ENCODE data around the gene CD4.
A peak's percentile ranks its signal among the peaks of the same experiment; 100 is the strongest.

The CD4 gene

DNA sequence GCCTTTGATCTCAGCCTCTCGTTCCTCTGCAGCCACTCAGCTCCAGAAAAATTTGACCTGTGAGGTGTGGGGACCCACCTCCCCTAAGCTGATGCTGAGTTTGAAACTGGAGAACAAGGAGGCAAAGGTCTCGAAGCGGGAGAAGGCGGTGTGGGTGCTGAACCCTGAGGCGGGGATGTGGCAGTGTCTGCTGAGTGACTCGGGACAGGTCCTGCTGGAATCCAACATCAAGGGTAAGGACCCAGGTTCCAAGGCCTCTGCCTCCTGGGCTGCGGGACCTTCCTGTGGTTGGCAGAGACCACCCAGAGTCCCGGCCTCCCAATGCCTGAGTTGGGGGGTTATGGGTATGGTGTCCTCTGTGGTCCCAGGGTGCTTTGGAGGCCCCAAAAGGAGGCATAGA, 27.8 kb downstream of the CD4 start:
- WGBS, 2 experiments (ENCODE audit: insufficient coverage in 2 of 2) = 95 to 100% methylated on average over 6 to 8 of the region's 8 CpGs
- Histone ChIP-seq H3K9me3 (ENCODE audit: control insufficient read depth, low read length) (no peaks in the 10 kb centered on the region), H3K4me1 (ENCODE audit: control insufficient read depth, insufficient read depth, low read length, poor library complexity, severe bottlenecking) (peaks cover 31% of the 10 kb centered on the region), H3K4me3 (ENCODE audit: extremely low read depth, insufficient read depth, low read length, poor library complexity, severe bottlenecking) (no peak overlapping the region), H3K36me3 (ENCODE audit: control insufficient read depth, insufficient read depth, low read length) (no peaks in the 10 kb centered on the region), H3K27ac (ENCODE audit: low read depth, low read length, severe bottlenecking) (no peak overlapping the region)

- 87 to 92% methylated on average over 18 to 20 of the region's 20 CpGs for WGBS, 2 experiments (ENCODE audit: insufficient coverage in 2 of 2)
- Histone ChIP-seq H3K36me3 (ENCODE audit: control insufficient read depth, insufficient read depth, low read length) (no peaks in the 10 kb centered on the region), H3K27ac (ENCODE audit: low read depth, low read length, severe bottlenecking) (no peak overlapping the region), H3K4me3 (ENCODE audit: extremely low read depth, insufficient read depth, low read length, poor library complexity, severe bottlenecking) (no peak overlapping the region), H3K9me3 (ENCODE audit: control insufficient read depth, low read length) (no peaks in the 10 kb centered on the region), H3K4me1 (ENCODE audit: control insufficient read depth, insufficient read depth, low read length, poor library complexity, severe bottlenecking) (peaks cover 35% of the 10 kb centered on the region)
Measured at GRCh38 chr12:6817662-6818157, 28.4 kb downstream of the CD4 start.

DNA sequence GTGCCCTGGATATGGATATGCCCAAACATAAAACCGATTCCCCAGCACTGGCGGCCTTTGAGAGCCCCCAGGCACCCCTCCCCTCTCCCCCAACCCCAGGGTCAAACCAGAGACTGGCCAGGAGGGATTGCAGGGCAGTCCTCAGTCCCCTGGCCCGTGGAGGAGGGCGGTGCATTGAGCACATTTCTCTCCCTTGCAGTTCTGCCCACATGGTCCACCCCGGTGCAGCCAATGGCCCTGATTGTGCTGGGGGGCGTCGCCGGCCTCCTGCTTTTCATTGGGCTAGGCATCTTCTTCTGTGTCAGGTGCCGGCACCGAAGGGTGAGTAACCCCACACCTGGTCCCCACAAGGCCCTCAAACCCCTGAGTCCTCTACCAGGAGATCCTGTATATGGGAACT, 28.9 kb downstream of the CD4 start:
- Histone ChIP-seq H3K4me3 (ENCODE audit: extremely low read depth, insufficient read depth, low read length, poor library complexity, severe bottlenecking) (no peak overlapping the region), H3K27ac (ENCODE audit: low read depth, low read length, severe bottlenecking) (peak overlapping the region; percentile 62), H3K4me1 (ENCODE audit: control insufficient read depth, insufficient read depth, low read length, poor library complexity, severe bottlenecking) (peaks cover 40% of the 10 kb centered on the region), H3K36me3 (ENCODE audit: control insufficient read depth, insufficient read depth, low read length) (no peaks in the 10 kb centered on the region), H3K9me3 (ENCODE audit: control insufficient read depth, low read length) (no peaks in the 10 kb centered on the region)
- 65 to 71% methylated on average over 8 to 10 of the region's 10 CpGs for WGBS, 2 experiments (ENCODE audit: insufficient coverage in 2 of 2)

DNA sequence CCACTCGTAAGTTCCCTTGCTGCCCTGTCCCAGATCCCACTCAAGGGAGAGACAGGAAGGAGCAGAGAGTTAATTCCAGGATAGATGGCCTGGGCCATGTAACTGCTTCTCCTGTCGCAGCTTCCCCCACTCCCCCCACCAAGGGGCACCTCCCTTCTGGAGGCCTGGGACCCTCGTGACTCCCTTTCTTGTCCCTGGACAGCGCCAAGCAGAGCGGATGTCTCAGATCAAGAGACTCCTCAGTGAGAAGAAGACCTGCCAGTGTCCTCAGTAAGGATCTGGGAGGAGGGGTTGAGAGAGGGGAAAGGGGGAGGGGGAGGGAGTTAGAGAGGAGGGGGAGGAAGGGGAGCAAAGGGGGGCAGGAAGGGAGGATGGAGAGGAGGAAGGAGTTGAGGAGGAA, 29.3 kb downstream of the CD4 start:
- H3K4me3 ChIP-seq (ENCODE audit: extremely low read depth, insufficient read depth, low read length, poor library complexity, severe bottlenecking) = no peak overlapping the region
- peaks cover 40% of the 10 kb centered on the region for H3K4me1 ChIP-seq (ENCODE audit: control insufficient read depth, insufficient read depth, low read length, poor library complexity, severe bottlenecking)
- H3K36me3 ChIP-seq (ENCODE audit: control insufficient read depth, insufficient read depth, low read length) = no peaks in the 10 kb centered on the region
- no peaks in the 10 kb centered on the region for H3K9me3 ChIP-seq (ENCODE audit: control insufficient read depth, low read length)
- peak overlapping the region; percentile 62 for H3K27ac ChIP-seq (ENCODE audit: low read depth, low read length, severe bottlenecking)
- 70 to 87% methylated on average over 2 to 4 of the region's 5 CpGs for WGBS, 2 experiments (ENCODE audit: insufficient coverage in 2 of 2)

- H3K4me3 ChIP-seq (ENCODE audit: extremely low read depth, insufficient read depth, low read length, poor library complexity, severe bottlenecking) = no peak overlapping the region
- H3K9me3 ChIP-seq (ENCODE audit: control insufficient read depth, low read length) = no peaks in the 10 kb centered on the region
- WGBS, 2 experiments (ENCODE audit: insufficient coverage in 2 of 2) = 78 to 86% methylated on average over 10 to 13 of the region's 13 CpGs
- peak overlapping the region; percentile 41 for H3K27ac ChIP-seq (ENCODE audit: low read depth, low read length, severe bottlenecking)
- H3K36me3 ChIP-seq (ENCODE audit: control insufficient read depth, insufficient read depth, low read length) = peaks cover 2% of the 10 kb centered on the region
- peaks cover 40% of the 10 kb centered on the region for H3K4me1 ChIP-seq (ENCODE audit: control insufficient read depth, insufficient read depth, low read length, poor library complexity, severe bottlenecking)
Measured at GRCh38 chr12:6819106-6820030, 30.0 kb downstream of the CD4 start.

- Histone ChIP-seq H3K36me3 (ENCODE audit: control insufficient read depth, insufficient read depth, low read length) (peaks cover 4% of the 10 kb centered on the region), H3K9me3 (ENCODE audit: control insufficient read depth, low read length) (no peaks in the 10 kb centered on the region), H3K27ac (ENCODE audit: low read depth, low read length, severe bottlenecking) (peak overlapping the region; percentile 10), H3K4me3 (ENCODE audit: extremely low read depth, insufficient read depth, low read length, poor library complexity, severe bottlenecking) (peak overlapping the region; percentile 40), H3K4me1 (ENCODE audit: control insufficient read depth, insufficient read depth, low read length, poor library complexity, severe bottlenecking) (peaks cover 40% of the 10 kb centered on the region)
- WGBS, 2 experiments (ENCODE audit: insufficient coverage in 2 of 2) = 73% methylated on average over 2 to 4 of the region's 5 CpGs
Measured at GRCh38 chr12:6820166-6820565, 30.8 kb downstream of the CD4 start.

GRCh38 chr12:6821591-6822425, 32.5 kb downstream of the CD4 start, which contains the start of gene GPR162:
Gene GPR162 (plus strand): TSS chr12:6821821. CDS start chr12:6823899, 2,078 bp downstream.
- Histone ChIP-seq H3K4me1 (ENCODE audit: control insufficient read depth, insufficient read depth, low read length, poor library complexity, severe bottlenecking) (peaks cover 41% of the 10 kb centered on the region), H3K9me3 (ENCODE audit: control insufficient read depth, low read length) (no peaks in the 10 kb centered on the region), H3K4me3 (ENCODE audit: extremely low read depth, insufficient read depth, low read length, poor library complexity, severe bottlenecking) (peak within 1 kb of the TSS; percentile 40), H3K27ac (ENCODE audit: low read depth, low read length, severe bottlenecking) (peak within 1 kb of the TSS; percentile 72), H3K36me3 (ENCODE audit: control insufficient read depth, insufficient read depth, low read length) (peaks cover 13% of the 10 kb centered on the region)
- WGBS, 2 experiments (ENCODE audit: insufficient coverage in 2 of 2) = 0% methylated on average over 10 to 12 of the region's 28 CpGs

DNA sequence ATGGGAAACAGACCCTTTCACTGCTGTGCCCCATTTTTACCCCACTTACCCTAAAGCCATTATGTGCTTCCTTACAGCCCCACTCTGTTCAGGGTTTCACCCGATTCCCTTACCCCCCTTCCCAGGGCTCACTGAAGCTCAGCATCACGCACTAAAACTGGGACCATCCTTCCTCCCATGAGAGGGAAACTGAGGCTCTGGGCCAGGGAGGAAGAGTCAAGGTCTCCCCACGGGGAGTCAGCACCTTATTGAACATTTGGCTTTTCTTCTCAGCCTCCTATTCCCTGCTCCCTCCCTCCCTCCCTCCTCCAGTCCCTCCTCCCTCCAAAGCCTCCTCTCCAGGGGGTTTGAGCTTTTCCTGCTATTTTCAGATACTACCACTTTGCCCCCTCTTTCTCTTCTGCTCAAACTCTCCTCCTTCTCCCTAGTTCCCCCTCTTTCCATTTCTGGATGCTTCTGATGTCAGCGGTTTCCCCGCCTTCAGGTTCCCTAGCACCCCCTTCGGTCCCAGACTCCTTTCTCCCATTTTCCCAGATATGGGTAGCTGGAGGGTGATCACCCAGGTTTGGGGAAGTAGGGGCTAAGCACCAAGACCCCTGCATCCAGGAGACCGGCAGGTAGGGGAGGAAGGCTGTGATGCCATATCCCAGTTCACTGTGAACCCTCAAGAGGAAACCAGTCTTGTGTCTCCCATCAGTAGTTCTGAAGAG, 33.3 kb downstream of the CD4 start:
- Histone ChIP-seq H3K36me3 (ENCODE audit: control insufficient read depth, insufficient read depth, low read length) (peaks cover 14% of the 10 kb centered on the region), H3K4me1 (ENCODE audit: control insufficient read depth, insufficient read depth, low read length, poor library complexity, severe bottlenecking) (peaks cover 48% of the 10 kb centered on the region), H3K9me3 (ENCODE audit: control insufficient read depth, low read length) (no peaks in the 10 kb centered on the region), H3K4me3 (ENCODE audit: extremely low read depth, insufficient read depth, low read length, poor library complexity, severe bottlenecking) (peak overlapping the region; percentile 40), H3K27ac (ENCODE audit: low read depth, low read length, severe bottlenecking) (no peak overlapping the region)
- 30 to 41% methylated on average over 2 to 4 of the region's 7 CpGs for WGBS, 2 experiments (ENCODE audit: insufficient coverage in 2 of 2)

DNA sequence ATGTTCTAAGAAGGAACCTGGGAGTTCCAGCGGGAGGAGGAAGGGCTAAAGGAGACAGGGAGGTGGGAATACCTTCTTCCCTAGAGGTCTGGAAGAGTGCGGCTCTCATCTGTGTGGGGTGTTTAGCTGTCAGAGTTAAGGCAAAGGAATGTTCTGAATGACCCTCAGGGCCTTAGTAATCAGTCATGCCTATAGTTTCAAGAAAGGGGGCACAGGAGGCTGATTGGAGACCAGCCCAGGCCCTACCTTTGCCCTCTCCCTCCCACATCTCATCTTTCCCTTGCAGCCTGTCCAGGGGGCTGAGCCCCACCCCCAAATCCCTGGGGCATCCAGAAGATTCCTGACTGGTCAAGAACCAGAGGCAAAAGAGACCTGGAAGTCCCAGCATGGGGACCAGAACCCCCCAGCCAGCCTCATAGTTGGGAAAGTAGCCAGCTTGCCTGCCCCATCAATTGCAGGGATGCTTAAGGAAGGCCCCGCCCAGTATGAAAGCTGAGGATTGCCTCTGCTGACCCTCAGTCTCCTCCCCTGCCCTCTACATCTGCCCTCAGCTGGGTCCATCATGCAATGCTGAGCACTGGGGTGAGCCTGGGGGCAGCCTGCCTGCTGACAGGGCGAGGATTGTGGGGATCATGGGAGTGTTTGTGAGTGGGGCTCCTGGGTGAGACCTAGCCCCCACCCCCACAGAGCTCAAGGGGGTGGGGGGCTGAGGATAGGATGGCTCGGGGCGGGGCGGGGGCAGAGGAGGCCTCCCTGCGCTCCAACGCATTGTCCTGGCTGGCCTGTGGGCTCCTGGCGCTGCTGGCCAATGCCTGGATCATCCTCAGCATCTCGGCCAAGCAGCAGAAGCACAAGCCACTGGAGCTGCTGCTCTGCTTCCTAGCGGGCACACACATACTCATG, 34.1 kb downstream of the CD4 start:
- no peak overlapping the region for H3K4me3 ChIP-seq (ENCODE audit: extremely low read depth, insufficient read depth, low read length, poor library complexity, severe bottlenecking)
- H3K4me1 ChIP-seq (ENCODE audit: control insufficient read depth, insufficient read depth, low read length, poor library complexity, severe bottlenecking) = peaks cover 44% of the 10 kb centered on the region
- WGBS, 2 experiments (ENCODE audit: insufficient coverage in 2 of 2) = 80 to 81% methylated on average over 5 to 11 of the region's 12 CpGs
- H3K36me3 ChIP-seq (ENCODE audit: control insufficient read depth, insufficient read depth, low read length) = peaks cover 14% of the 10 kb centered on the region
- H3K9me3 ChIP-seq (ENCODE audit: control insufficient read depth, low read length) = no peaks in the 10 kb centered on the region
- no peak overlapping the region for H3K27ac ChIP-seq (ENCODE audit: low read depth, low read length, severe bottlenecking)

Data from mesodermal cell (in vitro differentiated cells).